ENCODE results near the gene CST5. TPM values are rescaled to one million over a fixed set of nuclear protein-coding genes. Genes with fewer than 3 reads are reported as not detected.

CST5 gene
- total and polyA plus RNA-seq, 10 donors: not detected

- TF ChIP-seq, protein P1, sequence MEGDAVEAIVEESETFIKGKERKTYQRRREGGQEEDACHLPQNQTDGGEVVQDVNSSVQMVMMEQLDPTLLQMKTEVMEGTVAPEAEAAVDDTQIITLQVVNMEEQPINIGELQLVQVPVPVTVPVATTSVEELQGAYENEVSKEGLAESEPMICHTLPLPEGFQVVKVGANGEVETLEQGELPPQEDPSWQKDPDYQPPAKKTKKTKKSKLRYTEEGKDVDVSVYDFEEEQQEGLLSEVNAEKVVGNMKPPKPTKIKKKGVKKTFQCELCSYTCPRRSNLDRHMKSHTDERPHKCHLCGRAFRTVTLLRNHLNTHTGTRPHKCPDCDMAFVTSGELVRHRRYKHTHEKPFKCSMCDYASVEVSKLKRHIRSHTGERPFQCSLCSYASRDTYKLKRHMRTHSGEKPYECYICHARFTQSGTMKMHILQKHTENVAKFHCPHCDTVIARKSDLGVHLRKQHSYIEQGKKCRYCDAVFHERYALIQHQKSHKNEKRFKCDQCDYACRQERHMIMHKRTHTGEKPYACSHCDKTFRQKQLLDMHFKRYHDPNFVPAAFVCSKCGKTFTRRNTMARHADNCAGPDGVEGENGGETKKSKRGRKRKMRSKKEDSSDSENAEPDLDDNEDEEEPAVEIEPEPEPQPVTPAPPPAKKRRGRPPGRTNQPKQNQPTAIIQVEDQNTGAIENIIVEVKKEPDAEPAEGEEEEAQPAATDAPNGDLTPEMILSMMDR (IDR thresholded peaks at IDR 0.05 in 8 of 11, conservative IDR thresholded peaks at IDR 0.05 in 3 of 11): no peak
- no peak for TF ChIP-seq POLR2A (IDR thresholded peaks at IDR 0.05)
- no peak for TF ChIP-seq POLR2AphosphoS5 (IDR thresholded peaks at IDR 0.05)
Observed at GRCh38 chr20:23872065-23872464, 7.5 kb downstream of the CST5 start.

DNA sequence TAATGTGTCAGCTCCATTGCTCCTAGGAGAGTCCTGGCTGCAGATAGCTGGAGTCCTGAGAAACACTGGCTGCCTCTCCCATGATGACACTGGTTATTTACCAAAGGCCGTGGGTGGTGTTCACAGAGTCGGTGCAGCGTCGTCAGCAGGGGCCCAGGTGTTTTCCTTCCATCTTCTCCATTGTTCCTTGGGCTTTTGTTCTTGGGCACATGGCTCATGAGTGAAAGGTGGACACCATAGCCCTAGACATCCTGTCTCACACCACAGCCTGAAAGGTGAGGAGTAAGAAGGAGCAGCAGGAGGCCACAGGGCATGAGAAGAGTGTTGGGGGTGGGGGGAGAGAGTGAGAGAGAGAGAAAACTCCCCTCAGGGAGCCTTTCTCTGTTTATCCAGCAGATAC lies 9.1 kb downstream of the CST5 start:
- Histone ChIP-seq H3K4me1 (no peaks in the 10 kb centered on the region), H3K27ac (no peak overlapping the region), H3K27me3 (replicated peaks in 1 of 7) (peaks cover 0 to 43% (median 3%) of the 10 kb centered on the region in 7 donors), H3K9me3 (no peaks in the 10 kb centered on the region), H3K4me3 (no peak overlapping the region), H3K36me3 (no peaks in the 10 kb centered on the region)
- WGBS, 5 donors: 51 to 81% (median 57%) methylated on average over 4 of the region's 4 CpGs
- DNase-seq: no peak
- intact Hi-C loops (cut with DNase I; ENCODE audit: low total_unique reads): no loop called here
- TF ChIP-seq, protein P1 (IDR thresholded peaks at IDR 0.05 in 8 of 11, conservative IDR thresholded peaks at IDR 0.05 in 3 of 11): no peak
- no peak for TF ChIP-seq POLR2A (IDR thresholded peaks at IDR 0.05)
- no peak for TF ChIP-seq POLR2AphosphoS5 (IDR thresholded peaks at IDR 0.05)

More at GRCh38 chr20:23872065-23872464, 7.5 kb downstream of the CST5 start:
- Histone ChIP-seq H3K4me1 (no peaks in the 10 kb centered on the region), H3K4me3 (no peak overlapping the region), H3K27ac (no peak overlapping the region), H3K9me3 (no peaks in the 10 kb centered on the region), H3K27me3 (replicated peaks in 1 of 7) (peaks cover 0 to 39% (median 3%) of the 10 kb centered on the region in 7 donors), H3K36me3 (no peaks in the 10 kb centered on the region)
- WGBS, 5 donors: 81 to 98% (median 93%) methylated on average over 1 of the region's 1 CpG
- intact Hi-C loops (cut with DNase I; ENCODE audit: low total_unique reads): no loop called here
- no peak for DNase-seq

DNA sequence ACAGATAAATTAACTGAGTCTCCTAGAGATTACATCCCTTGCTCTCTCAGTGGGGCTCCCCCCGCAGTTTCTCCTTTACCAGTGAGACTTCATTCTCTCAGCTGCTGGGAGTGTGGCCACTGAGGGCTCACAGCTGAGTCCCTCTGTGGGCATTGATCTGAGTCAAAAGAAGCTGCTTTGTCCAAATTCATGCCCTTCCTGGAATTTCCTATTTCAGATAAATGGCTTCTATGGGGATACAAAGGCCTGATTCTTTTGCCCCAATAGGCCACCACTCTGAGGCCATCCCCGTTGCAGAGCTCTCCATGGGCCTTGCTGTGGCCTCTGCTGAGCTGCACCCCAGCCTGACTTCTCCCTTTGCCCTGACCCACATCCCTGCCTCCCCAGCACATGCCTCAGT lies 10.0 kb downstream of the CST5 start:
- H3K27me3 ChIP-seq (replicated peaks in 1 of 7): peaks cover 0 to 43% (median 3%) of the 10 kb centered on the region in 7 donors
- no peak overlapping the region for H3K4me3 ChIP-seq
- H3K4me1 ChIP-seq: no peaks in the 10 kb centered on the region
- no peak for TF ChIP-seq POLR2AphosphoS5 (IDR thresholded peaks at IDR 0.05)
- H3K9me3 ChIP-seq: no peaks in the 10 kb centered on the region
- no peak overlapping the region for H3K27ac ChIP-seq
- 46 to 90% (median 72%) methylated on average over 2 of the region's 2 CpGs for WGBS, 5 donors
- intact Hi-C loops (cut with DNase I; ENCODE audit: low total_unique reads): no loop called here
- DNase-seq: no peak
- no peaks in the 10 kb centered on the region for H3K36me3 ChIP-seq

DNA sequence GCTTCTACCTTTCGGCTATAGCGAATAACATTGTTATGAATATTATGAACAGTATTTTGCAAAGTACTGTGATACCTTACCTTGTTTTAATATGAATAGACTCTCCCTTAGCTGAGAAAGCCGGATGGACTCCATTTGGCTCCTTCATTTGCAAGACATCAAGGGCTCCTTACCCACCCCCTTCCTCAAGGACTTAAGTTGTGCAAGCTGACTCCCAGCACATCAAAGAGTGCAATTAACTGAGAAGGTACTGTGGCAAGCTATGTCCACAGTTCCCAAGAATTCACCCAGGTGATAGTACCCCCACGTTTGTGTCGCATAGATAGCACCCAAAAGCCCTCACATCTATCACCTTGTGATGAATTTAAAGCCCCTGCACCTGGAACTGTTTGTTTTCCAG lies 11.2 kb downstream of the CST5 start:
- Histone ChIP-seq H3K4me3 (no peak overlapping the region), H3K36me3 (no peaks in the 10 kb centered on the region), H3K9me3 (peaks cover 0 to 4% (median 0%) of the 10 kb centered on the region in 8 donors), H3K27me3 (replicated peaks in 1 of 7) (peaks cover 0 to 43% (median 3%) of the 10 kb centered on the region in 7 donors), H3K4me1 (no peaks in the 10 kb centered on the region), H3K27ac (no peak overlapping the region)
- WGBS, 5 donors: 40 to 59% (median 51%) methylated on average over 5 of the region's 5 CpGs
- TF ChIP-seq, protein P1 (IDR thresholded peaks at IDR 0.05 in 8 of 11, conservative IDR thresholded peaks at IDR 0.05 in 3 of 11): no peak
- TF ChIP-seq POLR2A (IDR thresholded peaks at IDR 0.05) (no peak), POLR2AphosphoS5 (IDR thresholded peaks at IDR 0.05) (no peak)
- intact Hi-C loops (cut with DNase I; ENCODE audit: low total_unique reads): no loop called here
- DNase-seq: no peak
